PC-3 (cell line): Measurements from ENCODE around the gene NDUFS7.

ENCODE experiments used
- EZH2 ChIP-seq: fragments of 300-600 bp; sonication (generic); IDR thresholded peaks from one replicate; pipeline ENCODE4 v1.6.1; 2017; ENCODE audit warnings: antibody characterized with exemption, mild to moderate bottlenecking, low read length; ENCODE audit not compliant: unreplicated experiment
- EZH2phosphoT487 ChIP-seq: fragments of 300-600 bp; sonication (generic); IDR thresholded peaks from 2 replicates; pipeline ENCODE4 v1.6.1; 2018; ENCODE audit warnings: mild to moderate bottlenecking, antibody characterized with exemption, low read length, borderline replicate concordance
- TF ChIP-seq, protein P1 (sequence below): fragments of 300-600 bp; sonication (generic); conservative IDR thresholded peaks from 2 replicates; pipeline ENCODE4 v1.5.1; 2017; ENCODE audit warnings: antibody characterized with exemption, low read depth, mild to moderate bottlenecking, low read length

DNA sequence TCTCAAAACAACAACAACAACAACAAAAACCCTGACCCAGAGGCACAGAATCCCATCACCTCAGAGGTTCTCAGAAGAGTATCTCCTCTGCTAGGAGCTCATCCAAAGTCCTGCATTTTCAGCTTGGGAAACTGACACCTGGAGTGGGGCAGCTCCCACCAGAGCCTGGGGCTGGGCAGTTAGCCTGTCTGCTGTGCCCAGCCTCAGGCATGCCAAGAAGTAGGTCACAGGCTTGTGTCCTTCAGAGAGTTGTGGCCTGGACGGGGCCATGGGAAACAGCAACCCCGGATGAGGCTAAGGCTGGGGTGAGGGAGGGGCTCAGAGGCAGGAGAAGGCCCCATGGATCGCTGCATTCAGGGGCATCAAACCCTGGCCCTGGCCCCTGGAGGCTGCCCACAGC is 2.1 kb downstream of the NDUFS7 start:
- TF ChIP-seq EZH2, result no peak
- TF ChIP-seq, protein P1, sequence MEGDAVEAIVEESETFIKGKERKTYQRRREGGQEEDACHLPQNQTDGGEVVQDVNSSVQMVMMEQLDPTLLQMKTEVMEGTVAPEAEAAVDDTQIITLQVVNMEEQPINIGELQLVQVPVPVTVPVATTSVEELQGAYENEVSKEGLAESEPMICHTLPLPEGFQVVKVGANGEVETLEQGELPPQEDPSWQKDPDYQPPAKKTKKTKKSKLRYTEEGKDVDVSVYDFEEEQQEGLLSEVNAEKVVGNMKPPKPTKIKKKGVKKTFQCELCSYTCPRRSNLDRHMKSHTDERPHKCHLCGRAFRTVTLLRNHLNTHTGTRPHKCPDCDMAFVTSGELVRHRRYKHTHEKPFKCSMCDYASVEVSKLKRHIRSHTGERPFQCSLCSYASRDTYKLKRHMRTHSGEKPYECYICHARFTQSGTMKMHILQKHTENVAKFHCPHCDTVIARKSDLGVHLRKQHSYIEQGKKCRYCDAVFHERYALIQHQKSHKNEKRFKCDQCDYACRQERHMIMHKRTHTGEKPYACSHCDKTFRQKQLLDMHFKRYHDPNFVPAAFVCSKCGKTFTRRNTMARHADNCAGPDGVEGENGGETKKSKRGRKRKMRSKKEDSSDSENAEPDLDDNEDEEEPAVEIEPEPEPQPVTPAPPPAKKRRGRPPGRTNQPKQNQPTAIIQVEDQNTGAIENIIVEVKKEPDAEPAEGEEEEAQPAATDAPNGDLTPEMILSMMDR, result no peak
- no peak for TF ChIP-seq EZH2phosphoT487
